RKO (cell line): ENCODE results near the gene HSBP1L1.

Source experiments
- DNase-seq: peaks from one replicate; pipeline ENCODE4 v3.0.0-alpha.2; 2016; ENCODE audit warnings: low spot score

HSBP1L1 gene

DNA sequence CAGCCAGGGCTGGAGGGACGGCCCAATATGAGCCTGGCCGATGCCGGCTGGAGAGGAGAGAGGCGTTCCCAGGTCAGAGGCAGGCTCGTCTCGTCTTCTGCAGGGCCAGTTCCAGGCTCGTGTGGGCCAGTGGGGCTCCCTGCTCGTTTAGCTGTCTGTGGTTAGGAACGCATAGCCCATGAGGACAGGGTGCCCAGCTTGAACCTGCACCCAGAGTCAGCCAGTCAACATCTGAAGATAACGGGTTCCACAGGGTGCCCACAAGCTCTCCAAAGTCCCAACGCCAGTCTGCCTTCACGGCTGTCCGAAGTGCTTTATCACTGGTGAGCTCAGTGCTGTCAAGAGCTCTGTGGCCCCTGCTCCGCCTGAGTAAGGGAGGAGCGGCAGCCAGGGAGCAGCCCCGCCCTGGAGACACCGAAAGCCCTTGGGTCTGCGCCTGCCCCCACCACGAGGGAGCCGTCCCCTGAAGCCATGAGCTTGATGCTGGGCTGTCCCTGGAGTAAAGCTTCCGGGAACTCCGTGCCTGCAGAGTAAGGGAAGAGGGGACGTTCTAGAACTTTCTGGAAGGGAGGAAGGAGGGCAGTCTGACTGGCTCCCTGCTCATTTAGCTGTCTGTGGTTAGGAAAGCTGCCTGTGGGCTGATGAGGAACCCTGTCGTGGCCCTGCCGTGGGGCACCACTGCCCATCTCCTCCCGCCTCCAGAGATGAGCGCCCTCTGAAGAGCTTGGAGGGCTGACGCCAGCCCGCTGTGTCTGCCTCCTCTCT lies 2.7 kb upstream of the HSBP1L1 start:
- DNase-seq: no peak

DNA sequence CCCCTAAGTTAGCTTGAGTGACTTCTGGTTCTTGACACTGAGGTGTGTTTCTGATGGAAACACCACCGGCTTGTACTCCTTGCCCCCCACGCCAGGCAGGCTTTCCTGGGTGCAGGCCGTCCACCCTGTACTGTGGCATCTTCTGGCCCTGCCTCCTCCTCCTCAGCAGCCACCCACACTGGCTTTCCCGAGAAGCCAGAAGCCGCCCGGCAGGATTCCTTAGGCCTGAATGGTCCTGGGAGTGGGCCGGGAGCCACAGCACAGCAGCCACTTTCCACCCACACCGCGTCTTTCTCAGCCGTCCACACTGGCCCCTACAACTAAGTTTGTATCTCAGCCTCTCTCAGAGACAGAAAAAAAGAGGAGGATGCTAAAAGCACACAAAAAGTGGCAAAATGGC lies 2.1 kb upstream of the HSBP1L1 start:
- DNase-seq: no peak

DNA sequence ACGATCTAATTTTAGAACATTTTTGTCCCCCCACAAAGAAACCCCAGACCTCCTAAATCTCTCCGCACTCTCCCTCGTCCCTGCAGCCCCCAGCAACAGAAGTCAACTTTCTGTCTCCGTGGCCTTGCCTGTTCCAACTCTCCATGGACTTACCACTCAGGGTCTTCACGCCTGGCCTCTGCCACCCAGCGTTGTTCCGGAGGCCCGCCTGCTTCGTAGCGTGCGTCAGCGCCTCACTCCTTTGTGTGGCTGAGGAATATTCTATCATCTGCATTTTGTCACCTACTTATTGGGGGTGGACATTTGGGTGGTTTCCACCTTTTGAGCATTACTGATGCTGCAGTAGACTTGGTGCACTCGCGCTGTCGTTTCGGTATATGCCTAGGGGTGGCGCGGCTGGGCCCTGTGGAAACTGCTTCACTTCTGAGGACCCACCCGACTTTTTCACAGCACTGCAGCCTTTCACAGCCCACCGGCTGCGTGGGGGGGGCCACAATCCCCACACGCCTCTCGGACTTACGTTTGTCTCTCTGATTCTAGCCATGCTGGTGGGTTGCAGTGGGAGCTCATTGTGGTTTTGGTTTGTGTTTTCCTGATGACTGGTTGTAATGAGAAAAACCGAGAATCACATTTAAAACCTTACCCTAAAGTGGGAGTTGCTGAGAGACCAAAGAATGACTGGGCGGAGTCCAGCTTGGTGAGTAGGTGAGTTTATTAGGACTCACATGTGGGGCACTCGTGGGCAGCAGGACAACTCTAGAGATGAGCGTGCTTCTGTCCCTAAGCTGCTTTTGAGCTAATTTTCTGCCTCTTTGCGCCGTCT lies 1.4 kb upstream of the HSBP1L1 start:
- DNase-seq: no peak

DNA sequence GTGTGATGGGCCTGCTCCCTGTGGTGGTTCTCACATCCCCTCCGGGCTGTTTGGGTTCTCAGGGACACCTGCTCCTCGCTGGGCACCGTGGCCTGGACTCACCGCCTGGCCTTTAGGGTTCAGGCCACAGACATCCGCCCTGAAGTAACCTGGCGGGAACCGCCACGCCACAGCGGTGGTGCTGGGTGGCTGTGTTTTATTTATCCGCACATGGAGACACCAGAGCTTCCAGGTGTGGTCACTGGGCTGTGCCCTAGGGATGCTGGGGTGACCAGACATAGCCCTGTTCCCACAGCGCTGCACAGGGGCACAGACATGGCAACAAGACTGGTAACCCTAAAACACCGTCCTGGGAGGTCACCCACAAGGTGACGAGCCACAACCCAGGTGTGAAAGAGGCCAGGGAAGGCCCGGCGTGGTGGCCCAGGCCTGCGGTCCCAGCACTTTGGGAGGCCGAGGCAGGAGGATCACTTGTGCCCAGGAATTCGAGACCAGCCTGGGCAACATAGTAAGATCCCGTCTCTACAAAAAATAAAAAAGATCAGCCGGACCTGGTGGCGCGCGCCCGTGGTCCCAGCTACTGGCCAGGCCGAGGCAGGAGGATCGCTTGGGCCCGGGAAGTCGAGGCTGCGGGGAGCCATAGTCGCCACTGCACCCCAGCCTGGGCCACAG lies 649 bp upstream of the HSBP1L1 start:
- DNase-seq: no peak

DNA sequence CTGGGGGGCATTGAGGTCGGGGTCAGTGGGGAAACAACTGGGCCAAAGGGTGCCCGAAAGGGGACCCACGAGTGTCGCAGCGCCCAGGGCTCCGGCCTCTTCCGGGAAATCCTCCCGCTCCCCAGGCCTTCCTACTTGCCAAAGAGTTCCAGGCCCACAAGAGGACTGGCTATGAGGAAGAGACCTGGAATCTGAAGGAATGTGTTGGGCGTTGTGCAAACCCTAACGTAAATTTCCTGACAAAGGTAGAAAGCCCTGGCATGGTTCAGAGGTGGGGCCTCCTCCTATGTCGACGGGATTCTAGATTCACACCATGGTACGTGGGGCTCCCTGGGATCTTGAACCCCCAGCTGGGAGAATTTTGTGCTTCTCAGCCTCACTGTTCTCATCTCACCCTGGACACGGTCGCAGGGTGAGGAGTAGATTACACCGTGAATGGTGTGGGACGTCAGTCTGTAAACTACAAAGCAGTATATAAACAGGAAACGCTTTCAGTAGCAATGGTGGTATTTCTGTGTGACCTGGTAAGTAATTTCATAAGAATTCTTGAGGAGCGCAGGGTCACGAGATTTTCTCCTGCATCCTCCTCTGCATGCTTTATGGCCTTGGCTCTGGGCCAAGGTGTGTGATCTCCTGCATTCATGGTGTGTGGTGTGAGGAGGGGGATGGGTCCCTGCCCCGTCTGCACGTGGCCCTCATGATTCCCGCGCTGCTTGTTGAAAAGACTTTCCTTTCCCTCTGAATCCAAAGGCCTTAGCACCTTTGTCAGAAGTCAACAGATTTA lies 868 bp downstream of the HSBP1L1 start:
- peak; percentile 83 for DNase-seq

DNA sequence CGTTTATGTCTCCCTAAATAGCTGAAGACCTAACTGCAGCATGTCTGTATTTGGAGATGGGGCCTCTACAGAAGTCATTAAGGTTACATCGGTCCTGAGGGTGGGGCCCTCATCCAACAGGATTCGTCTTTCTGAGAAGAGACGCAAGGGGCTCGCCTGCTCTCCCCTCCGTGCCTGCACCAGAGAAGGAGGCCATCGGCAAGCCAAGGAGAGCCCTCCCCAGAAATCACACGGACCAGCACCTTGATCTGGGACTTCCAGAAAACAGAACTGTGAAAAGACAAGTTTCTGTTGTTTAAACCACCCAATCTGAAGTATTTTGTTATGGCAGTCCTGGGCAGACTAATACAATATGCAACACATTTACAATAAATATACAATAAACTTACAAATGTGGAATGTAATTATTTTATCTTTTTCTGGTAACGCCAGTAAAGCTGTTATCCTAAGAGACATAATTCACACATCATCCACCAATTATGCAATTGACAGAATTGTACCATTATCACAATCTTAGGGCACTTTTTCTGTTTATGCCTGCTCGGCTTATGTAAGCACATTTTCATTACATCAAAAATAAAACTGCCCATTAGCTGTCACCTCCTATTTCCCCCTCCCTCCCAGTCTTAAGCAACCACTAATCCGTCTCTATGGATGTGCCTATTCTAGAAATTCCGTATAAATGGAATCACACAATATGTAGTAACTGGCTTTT lies 6.1 kb downstream of the HSBP1L1 start:
- DNase-seq: no peak

DNA sequence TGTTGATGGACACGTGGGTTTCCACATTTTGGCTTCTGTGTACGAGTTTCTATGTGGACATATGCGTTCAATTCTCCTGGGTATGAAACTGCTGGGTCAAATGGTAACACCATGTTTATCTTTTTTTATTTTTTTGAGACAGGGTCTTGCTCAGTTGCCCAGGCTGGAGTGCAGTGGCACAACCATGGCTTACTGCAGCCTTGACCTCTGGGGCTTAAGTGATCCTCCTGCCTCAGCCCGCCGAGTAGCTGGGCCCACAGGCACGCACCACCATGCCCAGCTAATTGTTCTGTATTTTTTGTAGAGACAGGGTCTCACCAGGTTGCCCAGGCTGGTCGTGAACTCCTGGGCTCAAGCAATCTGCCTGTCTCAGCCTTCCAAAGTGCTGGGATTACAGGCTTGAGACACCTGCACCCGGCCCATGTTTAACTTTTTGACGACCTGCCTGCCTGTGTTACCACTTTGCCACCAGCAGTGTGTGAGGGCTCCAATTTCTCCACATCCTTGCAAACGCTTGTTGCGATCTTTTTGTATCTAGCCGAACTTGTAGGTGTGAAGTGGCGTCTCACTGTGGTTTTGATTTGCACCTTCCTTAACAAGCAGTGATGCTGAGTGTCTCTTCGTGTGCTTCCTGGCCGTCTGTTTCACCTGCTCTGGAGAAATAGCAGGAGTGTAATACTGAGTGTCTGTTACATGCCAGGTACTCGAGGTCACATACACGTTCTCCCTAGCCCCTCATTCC lies 6.9 kb downstream of the HSBP1L1 start:
- no peak for DNase-seq

DNA sequence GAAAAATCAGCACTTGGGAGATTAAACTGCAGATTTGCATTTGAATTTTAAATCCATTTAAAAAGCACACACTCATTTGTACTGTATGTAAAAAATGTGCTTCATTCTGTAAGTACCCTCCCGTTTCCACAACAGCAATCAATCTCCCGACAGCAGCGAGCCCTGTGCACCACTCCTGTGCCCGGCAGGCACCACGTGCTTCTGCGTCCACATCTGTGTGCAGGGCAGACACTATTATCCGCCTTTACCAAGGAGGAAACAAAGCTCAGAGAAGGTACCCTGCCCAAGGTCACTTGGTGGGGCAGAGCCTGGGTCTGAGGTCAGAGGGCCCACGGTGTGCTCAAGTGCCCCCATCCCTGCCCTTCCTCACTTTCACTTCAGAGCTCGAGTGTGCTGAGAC lies 7.5 kb downstream of the HSBP1L1 start:
- no peak for DNase-seq

DNA sequence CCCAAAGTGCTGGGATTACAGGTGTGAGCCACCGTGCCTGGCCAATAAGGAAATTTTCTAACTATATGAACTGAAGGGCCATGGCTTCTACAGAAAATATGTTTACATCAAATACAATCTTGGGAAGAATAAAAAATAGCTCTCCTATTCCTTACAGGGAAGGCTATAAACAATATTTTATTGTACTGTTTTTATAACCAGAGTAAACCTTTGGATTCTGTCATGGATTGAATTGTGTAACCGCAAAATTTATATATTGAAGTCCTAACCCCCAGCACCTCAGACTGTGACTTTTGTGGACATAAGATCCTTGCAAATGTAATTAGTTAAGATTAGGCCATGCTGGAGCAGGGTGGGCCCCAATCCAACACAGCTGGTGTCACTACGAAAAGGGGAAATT lies 8.3 kb downstream of the HSBP1L1 start:
- no peak for DNase-seq

DNA sequence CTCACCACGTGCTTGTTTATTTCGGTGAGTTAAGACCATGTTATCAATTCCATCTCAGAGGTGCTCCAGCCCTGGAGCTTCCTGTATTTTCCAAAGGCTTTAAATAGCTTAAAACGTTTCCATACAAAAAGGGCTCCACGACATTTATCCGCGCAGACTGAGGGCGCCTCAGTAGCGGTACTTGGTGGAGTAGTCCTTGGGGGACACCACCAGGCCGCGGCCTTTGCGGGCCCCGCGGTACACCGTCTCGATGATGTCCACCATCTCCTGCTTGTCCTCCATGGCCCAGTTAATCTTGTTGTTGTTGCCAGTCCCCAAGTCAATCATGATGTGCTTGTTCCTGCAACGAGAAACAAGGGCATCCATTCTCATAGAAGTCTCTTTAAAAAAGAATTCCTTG lies 9.1 kb downstream of the HSBP1L1 start:
- no peak for DNase-seq

DNA sequence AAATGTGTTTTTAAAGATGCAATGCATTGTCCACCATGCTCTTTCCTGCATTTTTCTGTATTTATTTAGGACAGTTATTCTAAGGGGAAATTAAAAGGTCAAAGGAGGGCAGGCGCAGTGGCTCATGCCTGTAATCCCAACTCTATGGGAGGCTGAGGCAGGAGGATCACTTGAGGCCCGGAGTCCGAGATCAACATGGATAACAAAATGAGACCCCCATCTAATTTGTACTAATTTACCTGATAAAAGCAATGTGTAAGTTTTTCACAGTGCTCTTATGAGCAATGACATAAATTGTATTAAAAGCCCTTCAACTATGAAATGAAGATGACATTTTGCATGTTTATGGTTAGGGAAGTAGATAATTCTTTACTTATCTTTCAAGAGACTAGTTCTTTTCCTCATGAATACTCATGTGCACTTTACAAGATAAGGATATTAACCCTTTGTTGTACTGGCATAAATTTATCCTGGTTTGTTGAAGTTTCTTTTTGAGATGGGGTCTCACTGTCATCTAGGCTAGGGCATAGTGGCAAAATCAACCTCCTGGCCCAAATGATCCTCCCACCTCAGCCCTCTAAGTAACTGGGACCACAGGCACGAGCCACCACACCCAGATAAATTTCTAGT lies 9.7 kb downstream of the HSBP1L1 start:
- no peak for DNase-seq

DNA sequence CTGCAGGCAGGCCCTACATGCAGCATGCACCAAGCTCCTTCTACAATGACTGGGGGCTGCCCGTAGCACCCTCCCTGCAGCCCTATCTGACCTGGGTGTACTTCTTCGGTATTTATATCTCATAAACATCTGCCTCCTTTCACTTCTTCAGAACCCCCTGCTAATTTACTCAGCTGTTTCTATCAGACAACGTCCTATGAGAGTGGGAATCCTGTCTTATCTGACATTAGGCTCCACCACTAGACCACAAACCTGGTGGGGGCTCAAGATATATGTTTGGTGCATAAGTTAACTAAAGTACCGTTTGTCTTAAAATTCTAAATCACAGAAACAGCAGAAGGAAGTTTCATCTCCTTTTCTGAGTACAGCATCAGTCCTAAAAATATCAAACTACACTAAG lies 10.6 kb downstream of the HSBP1L1 start:
- DNase-seq: no peak

DNA sequence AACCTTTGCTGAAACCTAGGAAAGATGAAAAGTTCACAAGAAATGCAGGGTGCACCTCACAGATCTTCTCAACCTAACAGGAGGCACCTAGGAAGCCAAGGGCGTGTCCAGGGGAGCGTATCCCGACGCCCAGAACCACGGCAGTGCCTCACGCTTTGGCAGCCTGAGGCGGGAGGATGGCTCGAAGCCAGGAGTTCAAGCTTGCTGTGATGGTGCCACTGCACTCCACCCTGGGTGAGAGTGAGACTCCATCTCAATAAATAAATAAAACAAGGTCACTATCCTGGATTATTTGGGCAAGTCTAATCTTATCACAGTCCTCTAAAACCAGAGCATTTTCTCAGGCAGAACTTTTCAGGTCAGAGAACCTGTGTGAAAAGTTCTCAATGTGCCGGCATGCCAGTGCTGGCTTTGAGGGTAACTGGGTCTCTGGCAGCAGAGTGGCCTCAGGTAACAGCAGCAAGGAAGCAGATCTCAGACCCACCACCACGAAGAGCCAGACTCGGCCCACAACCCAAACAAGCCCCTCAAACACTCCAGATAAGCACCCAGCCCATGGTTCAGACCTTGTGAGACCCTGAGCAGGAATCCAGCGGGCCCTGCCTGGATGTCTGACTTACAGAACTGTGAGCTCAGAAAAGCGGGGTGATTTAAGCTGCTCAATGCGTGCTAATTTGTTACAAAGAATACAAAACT lies 11.7 kb downstream of the HSBP1L1 start:
- DNase-seq: no peak

DNA sequence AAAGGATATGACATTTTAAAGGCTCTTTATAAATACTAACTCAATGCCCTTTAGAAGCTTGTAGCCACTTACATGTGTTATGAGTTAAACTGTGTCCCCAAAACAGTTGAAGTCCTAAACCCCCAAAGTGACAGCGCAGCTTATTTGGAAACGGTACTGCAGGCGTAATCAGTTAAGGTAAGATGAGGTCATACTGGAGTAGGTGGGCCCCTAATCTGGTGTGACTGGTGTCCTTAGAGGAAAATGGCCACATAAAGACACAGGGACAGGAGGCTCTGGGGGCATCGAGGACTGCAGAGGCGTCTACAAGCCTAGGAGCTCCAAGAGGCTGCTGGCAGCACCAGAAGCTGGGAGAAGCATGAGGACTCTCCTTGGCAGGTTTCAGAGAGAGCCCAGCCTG lies 15.4 kb downstream of the HSBP1L1 start:
- DNase-seq: no peak

DNA sequence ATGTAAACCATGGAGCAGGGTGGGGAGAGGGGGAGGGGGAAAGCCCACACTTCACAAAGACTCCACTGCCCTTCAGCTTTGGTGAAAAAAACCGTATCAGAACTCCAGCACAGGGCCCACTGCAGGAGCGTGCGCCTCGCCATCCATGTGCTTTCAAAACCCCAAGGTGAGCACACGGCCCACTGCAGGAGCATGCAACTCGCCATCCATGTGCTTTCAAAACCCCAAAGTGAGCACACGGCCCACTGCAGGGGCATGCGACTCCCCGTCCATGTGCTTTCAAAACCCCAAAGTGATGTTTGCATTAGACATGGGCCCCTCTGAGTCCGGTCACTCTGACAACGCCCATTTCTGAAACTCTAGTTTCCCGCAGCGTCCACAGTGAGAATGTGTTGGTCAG lies 16.1 kb downstream of the HSBP1L1 start:
- no peak for DNase-seq

DNA sequence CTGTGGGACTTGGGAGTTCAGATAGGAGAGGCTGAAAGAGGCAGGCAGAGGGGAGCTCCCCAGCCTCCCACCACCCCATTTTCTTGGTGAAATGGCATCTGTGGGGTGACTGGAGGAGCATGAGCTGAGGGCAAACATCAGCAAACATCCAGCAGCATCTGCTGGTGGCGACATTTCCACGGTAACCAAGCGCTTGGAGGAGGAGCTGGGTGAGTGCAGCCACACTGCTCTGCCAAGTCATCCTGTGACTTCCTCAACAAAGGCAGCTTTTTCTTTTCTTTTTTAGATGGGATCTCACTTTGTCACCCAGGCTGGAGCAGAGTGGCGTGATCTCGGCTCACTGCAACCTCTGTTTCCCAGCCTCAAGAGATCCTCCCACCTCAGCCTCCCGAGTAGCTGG lies 18.3 kb downstream of the HSBP1L1 start:
- DNase-seq: peak; percentile 45

DNA sequence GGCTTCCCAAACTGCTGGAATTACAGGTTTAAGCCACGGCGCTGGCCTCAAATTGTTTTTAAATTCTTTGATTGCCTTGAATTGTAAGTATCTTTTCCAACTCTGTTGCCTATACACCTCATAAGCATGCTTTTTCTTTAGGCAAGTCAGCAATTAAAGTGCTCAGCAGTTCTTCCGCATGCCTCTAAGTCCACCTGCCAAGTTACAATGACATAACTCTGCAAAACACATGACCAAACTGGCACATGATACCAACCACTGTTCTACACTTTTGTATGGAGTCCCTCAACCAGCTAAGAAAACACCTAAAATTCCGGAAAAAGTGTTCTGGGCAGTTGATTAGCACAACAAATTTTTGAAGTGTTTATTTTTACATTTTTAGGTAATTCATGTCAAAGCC lies 18.8 kb downstream of the HSBP1L1 start:
- DNase-seq: no peak

DNA sequence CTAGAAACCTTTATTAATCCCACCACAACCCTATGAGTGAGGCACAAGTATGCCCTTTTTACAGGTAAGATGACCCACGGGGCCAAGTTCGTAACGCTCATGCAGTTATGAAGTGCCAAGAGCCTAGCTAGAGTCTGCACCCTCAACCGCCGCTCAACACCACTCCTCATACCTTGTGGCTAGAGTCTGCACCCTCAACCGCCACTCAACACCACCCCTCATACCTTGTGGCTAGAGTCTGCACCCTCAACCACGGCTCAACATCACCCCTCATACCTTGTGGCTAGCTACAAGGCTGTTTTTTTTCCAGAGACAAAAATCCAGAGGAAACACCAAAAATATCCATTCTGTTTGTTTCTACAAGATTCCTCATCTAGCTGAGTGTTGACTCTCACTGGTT lies 19.4 kb downstream of the HSBP1L1 start:
- no peak for DNase-seq

DNA sequence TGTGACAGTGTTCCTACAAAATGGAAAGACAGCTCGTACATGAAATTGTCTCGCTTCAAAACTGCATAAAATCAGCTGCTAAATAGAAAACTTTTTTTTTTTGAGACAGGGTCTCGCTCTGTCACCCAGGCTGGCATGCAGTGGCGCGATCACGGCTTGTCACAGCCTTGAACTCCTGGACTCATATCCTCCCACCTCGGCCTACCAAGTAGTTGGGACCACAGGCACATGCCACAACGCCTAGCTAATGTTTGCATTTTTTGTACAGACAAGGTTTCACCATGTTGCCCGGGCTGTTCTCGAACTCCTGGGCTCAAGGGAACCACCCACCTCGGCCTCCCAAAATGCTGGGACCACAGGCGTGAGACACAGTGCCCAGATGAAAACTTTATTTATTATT lies 20.7 kb downstream of the HSBP1L1 start:
- no peak for DNase-seq

DNA sequence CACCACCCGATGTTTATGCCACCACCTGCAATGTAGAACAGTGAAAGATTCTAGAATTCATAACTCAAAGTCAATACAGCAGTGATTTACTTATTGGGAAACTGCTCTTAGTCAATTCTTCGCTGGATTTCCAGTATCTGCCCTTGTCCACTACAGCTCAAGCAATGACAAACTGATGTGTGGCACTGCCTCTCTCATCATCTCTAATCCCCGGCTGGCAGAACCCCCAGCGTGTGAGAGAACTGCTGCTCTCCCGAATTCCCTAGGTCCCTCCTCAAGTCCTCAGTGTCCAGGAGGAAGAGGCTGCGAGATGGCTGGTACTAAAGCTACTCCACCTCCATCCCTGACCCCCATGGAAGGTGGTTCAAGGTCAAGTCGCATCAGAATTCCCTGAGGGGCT lies 22.3 kb downstream of the HSBP1L1 start:
- DNase-seq: peak; percentile 61
